SK-N-SH (cell line): ENCODE results near the gene B4GALNT3. TPM values are rescaled to one million over a fixed set of nuclear protein-coding genes. Genes with fewer than 3 reads are reported as not detected.

Experiments
- CTCF ChIA-PET: fragments of 300-600, 350-600 bp; formaldehyde crosslinking; extraction: SDS; loops from one replicate; lab custom pipeline; 2021; lab: Yijun Ruan, JAX
- POLR2A ChIA-PET: fragments of 350-600 bp; sonication (Branson Sonifier 250); formaldehyde crosslinking; extraction: SDS; loops from one replicate; lab custom pipeline; 2020; ENCODE audit warnings: antibody characterized with exemption, inconsistent platforms; lab: Yijun Ruan, JAX
- DNase-seq: peaks from one replicate; pipeline ENCODE4 v3.0.0; 2012
- H2AFZ ChIP-seq: fragments of 200-600 bp; sonication (generic); 2 replicates; pipeline ENCODE4 v1.8.1; 2016; ENCODE audit warnings: antibody characterized with exemption, mild to moderate bottlenecking, low read depth
- H3F3A ChIP-seq: fragments of 200-600 bp; sonication (generic); replicated peaks from 2 replicates; pipeline ENCODE3; 2016; ENCODE audit warnings: antibody characterized with exemption, mild to moderate bottlenecking; ENCODE audit not compliant: insufficient read depth
- H3K27ac ChIP-seq, 2 experiments: fragments of 200-500 bp in 1 of 2; fragments of 200-600 bp in 1 of 2; sonication (Bioruptor generic) in 1 of 2; sonication (generic), shearing (Covaris generic) in 1 of 2; 2 replicates each; pipeline versions ENCODE4 v1.5.1 to v1.6.1; 2014 to 2016; ENCODE audit warnings: low read depth in 2 of 2, inconsistent platforms in 1 of 2, low read length in 1 of 2, mild to moderate bottlenecking in 1 of 2, mixed read lengths in 1 of 2
- H3K27me3 ChIP-seq: fragments of 200-600 bp; sonication (generic), shearing (Covaris generic); 2 replicates; pipeline ENCODE4 v1.6.1; 2016; ENCODE audit warnings: mixed run types; ENCODE audit not compliant: insufficient read depth
- H3K36me3 ChIP-seq, 2 experiments: fragments of 200-500 bp in 1 of 2; fragments of 200-600 bp in 1 of 2; sonication (Bioruptor generic) in 1 of 2; sonication (generic) in 1 of 2; replicated peaks in 1 of 2; 2 replicates each; pipeline versions ENCODE3 to v1.5.1; 2014 to 2016; ENCODE audit warnings: low read length in 1 of 2, mild to moderate bottlenecking in 1 of 2; ENCODE audit not compliant: insufficient read depth in 2 of 2, control insufficient read depth in 1 of 2
- H3K4me1 ChIP-seq, 2 experiments: fragments of 200-500 bp in 1 of 2; fragments of 200-600 bp in 1 of 2; sonication (Bioruptor generic) in 1 of 2; sonication (generic), shearing (Covaris generic) in 1 of 2; 2 replicates each; pipeline versions ENCODE4 v1.5.1 to v1.6.1; 2014 to 2016; ENCODE audit warnings: low read depth in 1 of 2, low read length in 1 of 2, mixed run types in 1 of 2; ENCODE audit not compliant: insufficient read depth in 2 of 2, control insufficient read depth in 1 of 2
- H3K4me2 ChIP-seq: fragments of 200-600 bp; sonication (generic), shearing (Covaris generic); 2 replicates; pipeline ENCODE4 v1.6.1; 2017; ENCODE audit warnings: mixed run types
- H3K4me3 ChIP-seq, 2 experiments: fragments of 200-500 bp in 1 of 2; fragments of 200-600 bp in 1 of 2; sonication (Bioruptor generic) in 1 of 2; sonication (generic), shearing (Covaris generic) in 1 of 2; 2 replicates each; pipeline versions ENCODE4 v1.5.1 to v1.8.1; 2014 to 2016; ENCODE audit warnings: low read depth in 2 of 2, inconsistent platforms in 1 of 2, low read length in 1 of 2, mild to moderate bottlenecking in 1 of 2, mixed read lengths in 1 of 2, moderate library complexity in 1 of 2
- H3K79me2 ChIP-seq: fragments of 200-600 bp; sonication (generic); 2 replicates; pipeline ENCODE4 v1.8.1; 2017; ENCODE audit warnings: mild to moderate bottlenecking; ENCODE audit not compliant: insufficient read depth
- H3K9ac ChIP-seq: fragments of 200-600 bp; sonication (generic); 2 replicates; pipeline ENCODE4 v1.6.1; 2017; ENCODE audit warnings: mixed run types
- H3K9me2 ChIP-seq: fragments of 200-600 bp; sonication (generic); 2 replicates; pipeline ENCODE4 v1.6.1; 2017; ENCODE audit warnings: mixed run types
- H3K9me3 ChIP-seq: fragments of 200-600 bp; sonication (generic); 2 replicates; pipeline ENCODE4 v1.6.1; 2017; ENCODE audit warnings: mixed run types, mild to moderate bottlenecking, moderate library complexity
- H4K20me1 ChIP-seq: fragments of 200-600 bp; sonication (generic); 2 replicates; pipeline ENCODE4 v1.6.1; 2017; ENCODE audit warnings: mild to moderate bottlenecking, mixed run types; ENCODE audit not compliant: insufficient read depth
- EZH2phosphoT487 ChIP-seq: fragments of 200-600 bp; sonication (generic); IDR thresholded peaks from 2 replicates; pipeline ENCODE4 v1.6.1; 2017; ENCODE audit warnings: low read depth, mixed run types, mild to moderate bottlenecking, antibody characterized with exemption, moderate library complexity, borderline replicate concordance
- FOXM1 ChIP-seq: IDR thresholded peaks from 2 replicates; pipeline ENCODE4 v1.4.0; 2012; ENCODE audit warnings: low read depth, mild to moderate bottlenecking
- GABPA ChIP-seq: IDR thresholded peaks from 2 replicates; pipeline ENCODE4 v1.4.0; 2012; ENCODE audit warnings: low read depth, mild to moderate bottlenecking
- JUND ChIP-seq: IDR thresholded peaks from 2 replicates; pipeline ENCODE4 v1.4.0; 2012
- MEF2A ChIP-seq: IDR thresholded peaks from 2 replicates; pipeline ENCODE4 v1.4.0; 2012; ENCODE audit warnings: low read depth, borderline replicate concordance
- POLR2AphosphoS5 ChIP-seq: IDR thresholded peaks from 2 replicates; pipeline ENCODE4 v1.6.1; 2012; ENCODE audit warnings: low read depth, low read length
- RAD21 ChIP-seq: IDR thresholded peaks from 2 replicates; pipeline ENCODE4 v1.6.1; 2012; ENCODE audit warnings: mild to moderate bottlenecking, low read length
- RCOR1 ChIP-seq: fragments of 150-350 bp; IDR thresholded peaks from 2 replicates; pipeline ENCODE4 v1.6.1; 2017; ENCODE audit warnings: antibody characterized with exemption, low read length
- RFX5 ChIP-seq: IDR thresholded peaks from 2 replicates; pipeline ENCODE4 v1.6.1; 2012; ENCODE audit warnings: mild to moderate bottlenecking, improper control_type of control experiment, low read length
- RXRA ChIP-seq: IDR thresholded peaks from 2 replicates; pipeline ENCODE4 v1.4.0; 2012; ENCODE audit warnings: low read depth, mild to moderate bottlenecking, borderline replicate concordance
- TEAD4 ChIP-seq: IDR thresholded peaks from 2 replicates; pipeline ENCODE4 v1.4.0; 2012; ENCODE audit warnings: mild to moderate bottlenecking, borderline replicate concordance; ENCODE audit not compliant: insufficient read depth
- YY1 ChIP-seq: IDR thresholded peaks from 2 replicates; pipeline ENCODE4 v1.4.0; 2012; ENCODE audit warnings: low read depth, mild to moderate bottlenecking
- WGBS: methylation state at CpG from one replicate; pipeline ENCODE4 v1.1.6; 2017; ENCODE audit warnings: low lambda C conversion rate; 5-methylcytosine and 5-hydroxymethylcytosine counted together
- polyA plus RNA-seq, 3 experiments: library from polyadenylated mRNA; depleted of rRNA; stranded (reverse); fragments of >200 nt; gene quantifications; 2 replicates each; pipeline ENCODE4 v1.2.3, GENCODE V29; 2012
- TF ChIP-seq, protein P1 (sequence below): IDR thresholded peaks from 2 replicates; pipeline ENCODE4 v1.4.0; 2012; ENCODE audit warnings: low read depth, borderline replicate concordance
- TF ChIP-seq, protein P2 (sequence below): IDR thresholded peaks from 2 replicates; pipeline ENCODE4 v1.4.0; 2012; ENCODE audit warnings: low read depth
- TF ChIP-seq, protein P3 (sequence below): IDR thresholded peaks from 2 replicates; pipeline ENCODE4 v1.4.0; 2012; ENCODE audit warnings: low read depth, borderline replicate concordance
- TF ChIP-seq, protein P4 (sequence below): IDR thresholded peaks from 2 replicates; pipeline ENCODE4; 2012

The B4GALNT3 gene
- polyA plus RNA-seq, 1 of the 3 experiments (the other 2 are of a cell fraction) = 0.53 TPM

DNA sequence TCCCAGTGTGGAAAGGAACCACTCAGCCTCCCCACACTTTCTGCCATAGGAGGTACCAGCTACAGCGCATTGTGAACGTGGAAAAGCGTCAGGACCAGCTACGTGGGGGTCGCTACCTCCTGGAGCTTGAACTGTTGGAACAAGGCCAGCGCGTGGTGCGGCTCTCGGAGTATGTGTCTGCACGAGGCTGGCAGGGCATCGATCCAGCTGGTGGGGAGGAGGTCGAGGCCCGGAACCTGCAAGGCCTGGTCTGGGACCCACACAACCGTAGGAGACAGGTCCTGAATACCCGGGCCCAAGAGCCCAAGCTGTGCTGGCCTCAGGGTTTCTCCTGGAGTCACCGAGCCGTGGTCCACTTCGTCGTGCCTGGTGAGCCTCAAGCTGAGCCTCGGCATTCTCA is 96.8 kb downstream of the B4GALNT3 start:
- no peaks in the 10 kb centered on the region for H3F3A ChIP-seq
- H3K27ac ChIP-seq = no peak overlapping the region
- ChIA-PET CTCF (interaction anchor here (0.8 to 8.7 kb wide), 7 partner anchors 9 to 393 kb away, joined by 3 to 52 read pairs (median 4); partner anchors contain the start of gene RAD52), POLR2A (no interaction called here)
- H3K4me2 ChIP-seq = no peak overlapping the region
- no peak overlapping the region for H3K9ac ChIP-seq
- TF ChIP-seq TEAD4 (no peak), MEF2A (no peak), YY1 (no peak), RFX5 (no peak)
- 84% methylated on average over 20 of the region's 20 CpGs for WGBS
- H3K36me3 ChIP-seq = no peaks in the 10 kb centered on the region
- no peaks in the 10 kb centered on the region for H3K9me3 ChIP-seq
- H4K20me1 ChIP-seq = no peaks in the 10 kb centered on the region
- peaks cover 0 to under 1% of the 10 kb centered on the region in 2 experiments; a peak in 1 of 4 replicates for H3K4me1 ChIP-seq
- no peaks in the 10 kb centered on the region for H3K79me2 ChIP-seq
- H3K4me3 ChIP-seq = no peak overlapping the region
- no peak overlapping the region for H2AFZ ChIP-seq
- no peaks in the 10 kb centered on the region for H3K9me2 ChIP-seq
- H3K27me3 ChIP-seq = no peaks in the 10 kb centered on the region; the same call in 1 of the 2 replicates
- no peak for DNase-seq

DNA sequence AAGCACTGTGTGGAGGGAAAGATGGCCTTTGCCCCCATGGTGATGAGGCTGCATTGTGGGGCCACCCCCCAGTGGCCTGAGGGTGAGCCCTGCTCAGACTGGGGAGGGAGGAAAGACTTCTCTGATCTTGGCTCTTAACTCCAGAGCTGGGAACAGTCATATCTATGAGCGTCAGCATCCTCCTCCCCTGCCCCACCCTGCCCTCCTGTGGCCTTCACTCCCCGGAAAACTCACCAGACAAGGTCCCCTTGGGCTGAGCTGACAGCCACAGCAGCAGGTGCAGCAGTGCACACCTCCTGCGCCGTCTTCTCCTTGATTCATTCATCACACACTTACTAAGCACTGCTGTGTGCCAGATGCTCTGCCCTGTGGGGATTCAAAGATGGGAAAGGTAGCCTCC is 98.8 kb downstream of the B4GALNT3 start:
- TF ChIP-seq, protein P1, sequence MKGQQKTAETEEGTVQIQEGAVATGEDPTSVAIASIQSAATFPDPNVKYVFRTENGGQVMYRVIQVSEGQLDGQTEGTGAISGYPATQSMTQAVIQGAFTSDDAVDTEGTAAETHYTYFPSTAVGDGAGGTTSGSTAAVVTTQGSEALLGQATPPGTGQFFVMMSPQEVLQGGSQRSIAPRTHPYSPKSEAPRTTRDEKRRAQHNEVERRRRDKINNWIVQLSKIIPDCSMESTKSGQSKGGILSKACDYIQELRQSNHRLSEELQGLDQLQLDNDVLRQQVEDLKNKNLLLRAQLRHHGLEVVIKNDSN = no peak
- TF ChIP-seq MEF2A = no peak
- TF ChIP-seq JUND = no peak
- TF ChIP-seq FOXM1 = no peak
- TF ChIP-seq GABPA = no peak
- TF ChIP-seq, protein P2, sequence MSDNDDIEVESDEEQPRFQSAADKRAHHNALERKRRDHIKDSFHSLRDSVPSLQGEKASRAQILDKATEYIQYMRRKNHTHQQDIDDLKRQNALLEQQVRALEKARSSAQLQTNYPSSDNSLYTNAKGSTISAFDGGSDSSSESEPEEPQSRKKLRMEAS = no peak
- no peak for TF ChIP-seq RAD21
- TF ChIP-seq POLR2AphosphoS5 = no peak
- TF ChIP-seq, protein P3, sequence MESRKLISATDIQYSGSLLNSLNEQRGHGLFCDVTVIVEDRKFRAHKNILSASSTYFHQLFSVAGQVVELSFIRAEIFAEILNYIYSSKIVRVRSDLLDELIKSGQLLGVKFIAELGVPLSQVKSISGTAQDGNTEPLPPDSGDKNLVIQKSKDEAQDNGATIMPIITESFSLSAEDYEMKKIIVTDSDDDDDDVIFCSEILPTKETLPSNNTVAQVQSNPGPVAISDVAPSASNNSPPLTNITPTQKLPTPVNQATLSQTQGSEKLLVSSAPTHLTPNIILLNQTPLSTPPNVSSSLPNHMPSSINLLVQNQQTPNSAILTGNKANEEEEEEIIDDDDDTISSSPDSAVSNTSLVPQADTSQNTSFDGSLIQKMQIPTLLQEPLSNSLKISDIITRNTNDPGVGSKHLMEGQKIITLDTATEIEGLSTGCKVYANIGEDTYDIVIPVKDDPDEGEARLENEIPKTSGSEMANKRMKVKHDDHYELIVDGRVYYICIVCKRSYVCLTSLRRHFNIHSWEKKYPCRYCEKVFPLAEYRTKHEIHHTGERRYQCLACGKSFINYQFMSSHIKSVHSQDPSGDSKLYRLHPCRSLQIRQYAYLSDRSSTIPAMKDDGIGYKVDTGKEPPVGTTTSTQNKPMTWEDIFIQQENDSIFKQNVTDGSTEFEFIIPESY = no peak
- TF ChIP-seq RFX5 = no peak
- TF ChIP-seq, protein P4, sequence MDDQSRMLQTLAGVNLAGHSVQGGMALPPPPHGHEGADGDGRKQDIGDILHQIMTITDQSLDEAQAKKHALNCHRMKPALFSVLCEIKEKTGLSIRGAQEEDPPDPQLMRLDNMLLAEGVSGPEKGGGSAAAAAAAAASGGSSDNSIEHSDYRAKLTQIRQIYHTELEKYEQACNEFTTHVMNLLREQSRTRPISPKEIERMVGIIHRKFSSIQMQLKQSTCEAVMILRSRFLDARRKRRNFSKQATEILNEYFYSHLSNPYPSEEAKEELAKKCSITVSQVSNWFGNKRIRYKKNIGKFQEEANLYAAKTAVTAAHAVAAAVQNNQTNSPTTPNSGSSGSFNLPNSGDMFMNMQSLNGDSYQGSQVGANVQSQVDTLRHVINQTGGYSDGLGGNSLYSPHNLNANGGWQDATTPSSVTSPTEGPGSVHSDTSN = no peak
- no peak for TF ChIP-seq TEAD4
- no peak for TF ChIP-seq EZH2phosphoT487
- no peak for TF ChIP-seq RXRA
- TF ChIP-seq RCOR1 = no peak
- WGBS = 62% methylated on average over 3 of the region's 4 CpGs
- no peaks in the 10 kb centered on the region; the same call in 1 of the 2 replicates for H3K27me3 ChIP-seq
- H3K27ac ChIP-seq = no peak overlapping the region
- ChIA-PET CTCF (interaction anchor here (1.0 to 8.7 kb wide), 5 partner anchors 11 to 277 kb away, joined by 3 to 52 read pairs (median 10); no protein-coding TSS in a partner anchor), POLR2A (no interaction called here)
- DNase-seq = no peak
- H3K9me2 ChIP-seq = no peaks in the 10 kb centered on the region
- no peak overlapping the region for H3K9ac ChIP-seq
- no peak overlapping the region for H3K4me3 ChIP-seq
- H4K20me1 ChIP-seq = no peaks in the 10 kb centered on the region
- H3K4me1 ChIP-seq = peaks cover 0 to 10% of the 10 kb centered on the region in 2 experiments; a peak in 1 of 4 replicates
- no peak overlapping the region for H2AFZ ChIP-seq
- H3F3A ChIP-seq = no peaks in the 10 kb centered on the region
- no peaks in the 10 kb centered on the region for H3K36me3 ChIP-seq
- no peak overlapping the region for H3K4me2 ChIP-seq
- H3K79me2 ChIP-seq = no peaks in the 10 kb centered on the region
- no peaks in the 10 kb centered on the region for H3K9me3 ChIP-seq
